GM19099 (cell line): ENCODE results near the gene LHFPL3.

Experiments
- POLR2A ChIP-seq: IDR thresholded peaks from 3 replicates; pipeline ENCODE4 v1.6.1; 2011; ENCODE audit warnings: low read depth; ENCODE audit not compliant: insufficient read length; ENCODE audit errors: extremely low read depth

LHFPL3 gene

DNA sequence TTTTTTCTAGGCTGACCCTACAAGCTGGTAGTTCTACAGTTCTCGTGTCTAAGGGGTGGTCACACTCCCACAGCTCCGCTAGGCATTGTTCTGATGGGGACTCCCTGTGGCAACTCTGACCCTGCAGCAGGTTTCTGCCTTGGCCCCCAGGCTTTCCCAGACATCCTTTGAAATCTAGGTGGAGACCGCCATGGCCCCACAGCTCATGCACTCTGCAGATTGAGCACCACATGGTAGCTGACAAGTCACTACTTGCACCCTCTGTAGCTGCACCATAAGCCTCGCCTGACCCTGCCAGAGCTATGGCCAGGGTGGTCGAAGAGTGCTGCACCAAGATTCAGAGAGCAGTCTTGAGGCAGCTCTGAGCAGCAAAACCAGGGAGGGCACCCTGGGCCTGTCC, 275.6 kb downstream of the LHFPL3 start:
- no peak for TF ChIP-seq POLR2A

DNA sequence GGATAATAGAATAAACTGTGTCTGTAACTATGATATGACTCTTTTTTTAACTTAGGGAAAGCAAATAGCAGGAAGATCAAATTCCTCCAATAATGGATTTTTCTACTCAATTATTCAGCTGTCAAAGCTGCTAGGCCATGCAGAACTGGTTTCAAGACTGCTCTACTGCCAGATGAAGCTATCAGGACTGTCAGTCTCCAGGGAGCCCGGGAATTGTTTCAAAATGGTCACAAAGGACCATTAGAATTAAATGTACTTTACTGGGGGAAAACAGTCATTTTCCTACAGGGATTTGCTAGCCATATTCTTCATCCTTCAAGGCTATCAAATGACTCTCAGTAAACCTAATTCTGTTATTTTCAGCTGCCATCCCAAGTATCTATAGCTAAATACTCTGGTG, 276.3 kb downstream of the LHFPL3 start:
- TF ChIP-seq POLR2A: no peak

GRCh38 chr7:104621321-104621720, 292.9 kb downstream of the LHFPL3 start:
- TF ChIP-seq POLR2A: no peak

DNA sequence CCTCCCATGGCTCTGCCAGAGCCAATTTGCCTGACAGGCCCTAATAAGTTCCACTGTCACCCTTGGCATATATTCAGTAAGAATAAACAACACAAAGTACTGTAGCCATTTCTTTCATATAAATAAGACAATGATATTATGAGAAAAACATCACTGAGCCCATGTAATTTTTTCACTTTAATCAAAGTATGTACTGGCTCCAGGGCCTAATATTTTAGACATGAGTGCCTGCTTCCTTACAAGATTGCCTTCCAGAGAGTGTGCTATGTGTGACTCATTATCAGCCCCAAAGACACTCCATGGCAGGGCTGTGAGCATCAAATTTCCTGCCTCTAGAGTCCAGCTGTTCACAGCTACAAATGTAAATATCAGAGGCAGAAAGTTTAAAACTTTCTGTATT, 297.6 kb downstream of the LHFPL3 start:
- TF ChIP-seq POLR2A: no peak

- TF ChIP-seq POLR2A: no peak
Measured at GRCh38 chr7:104627516-104627915, 299.1 kb downstream of the LHFPL3 start.

DNA sequence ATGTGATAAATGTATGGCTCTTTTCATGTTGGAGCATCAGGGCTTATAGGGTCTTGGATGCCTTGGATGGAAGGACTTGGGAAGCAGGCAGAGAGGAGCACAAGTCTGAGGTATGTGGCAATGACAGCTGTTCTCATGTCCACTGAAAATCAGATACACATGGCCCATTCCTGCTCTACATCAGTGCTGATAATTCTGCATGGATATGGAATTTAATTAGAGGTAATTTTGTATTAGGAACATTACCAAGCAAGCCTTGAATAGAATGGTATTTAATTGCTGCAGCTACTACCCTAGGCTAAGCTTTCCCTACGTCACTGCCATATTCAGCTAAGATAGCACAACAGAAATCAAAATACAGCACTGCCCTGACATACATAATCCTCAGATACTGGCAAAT, 299.6 kb downstream of the LHFPL3 start:
- TF ChIP-seq POLR2A: no peak

DNA sequence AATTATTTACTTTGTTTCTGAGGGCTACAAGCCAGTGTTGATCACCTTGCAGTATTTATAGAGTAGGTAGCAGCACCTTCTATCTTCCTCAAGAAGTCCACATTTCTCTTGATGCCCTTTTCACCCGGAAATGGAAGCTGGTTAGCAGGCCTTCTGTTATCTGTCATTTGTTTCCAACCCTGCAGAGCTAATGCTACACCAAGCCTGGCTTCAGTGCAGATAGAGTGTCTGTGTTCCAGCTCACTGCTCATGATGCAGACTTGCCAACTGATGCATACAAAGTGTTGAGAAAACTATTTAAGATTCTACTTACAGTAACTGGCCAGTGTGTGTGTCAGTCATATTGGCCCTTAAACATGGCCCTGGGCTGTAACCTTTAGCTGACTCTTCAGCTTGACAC, 301.0 kb downstream of the LHFPL3 start:
- no peak for TF ChIP-seq POLR2A

DNA sequence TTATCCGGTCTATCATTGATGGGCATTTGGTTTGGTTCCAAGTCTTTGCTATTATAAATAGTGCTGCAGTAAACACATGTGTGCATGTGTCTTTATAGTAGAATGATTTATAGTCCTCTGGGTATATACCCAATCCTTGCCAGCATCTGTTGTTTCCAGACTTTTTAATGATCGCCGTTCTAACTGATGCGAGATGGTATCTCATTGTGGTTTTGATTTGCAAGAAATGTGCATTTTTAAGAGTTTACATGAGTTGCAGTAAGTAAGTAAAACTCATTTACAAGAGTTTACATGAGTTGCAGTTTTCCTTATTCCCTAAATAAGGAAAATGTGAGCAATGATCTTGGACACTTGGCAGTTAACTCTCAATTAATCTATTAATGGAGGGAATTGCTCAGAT, 312.1 kb downstream of the LHFPL3 start:
- no peak for TF ChIP-seq POLR2A

DNA sequence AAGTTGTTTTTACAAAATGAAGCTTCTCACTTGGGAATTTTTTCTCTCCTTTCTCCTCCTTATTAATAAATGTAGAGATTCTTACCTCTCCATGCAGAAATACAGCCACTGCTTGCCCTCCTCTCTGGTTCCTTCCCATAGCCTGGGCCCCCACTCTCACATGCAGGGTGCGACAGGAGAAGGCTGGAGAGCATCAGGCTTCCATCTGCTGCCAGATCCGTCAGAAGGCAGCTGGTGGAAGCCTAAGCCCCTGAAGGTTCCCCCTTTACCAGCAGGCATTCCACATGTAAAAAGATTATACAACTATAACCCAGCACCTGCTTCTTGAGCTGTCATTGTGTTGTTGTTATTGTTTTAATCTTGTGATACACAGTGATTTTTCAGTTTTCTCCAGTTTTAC, 314.2 kb downstream of the LHFPL3 start:
- no peak for TF ChIP-seq POLR2A

DNA sequence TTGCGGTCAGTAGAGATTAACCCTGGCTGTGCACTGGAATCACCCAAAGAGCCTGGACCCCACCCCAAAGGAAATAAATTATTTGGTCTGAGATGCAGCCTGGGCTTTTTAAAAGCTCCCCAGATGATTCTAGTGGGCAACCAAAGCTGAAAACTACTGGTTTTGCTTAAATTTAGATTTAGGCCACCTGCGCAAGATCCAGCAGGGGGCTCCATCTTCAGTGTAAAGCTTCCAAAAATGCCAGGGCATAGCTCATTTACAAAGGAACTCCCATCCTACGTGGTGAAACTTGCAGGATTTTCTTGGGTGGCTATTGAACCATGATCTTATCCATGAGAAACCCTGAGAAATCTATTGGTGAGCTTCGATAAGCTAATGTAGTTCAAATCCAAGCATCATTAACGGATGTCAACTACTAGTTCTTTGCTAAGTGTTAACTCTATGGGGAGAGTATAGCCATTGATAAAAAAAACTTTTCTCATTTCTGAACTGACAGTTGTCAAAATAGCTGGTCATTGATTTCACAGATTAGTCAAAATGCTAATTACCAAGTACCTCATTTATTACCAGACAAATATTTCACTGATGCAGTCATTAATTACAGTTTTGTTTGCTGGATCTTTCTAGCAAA, 315.3 kb downstream of the LHFPL3 start:
- TF ChIP-seq POLR2A: no peak

- no peak for TF ChIP-seq POLR2A
Measured at GRCh38 chr7:104650991-104651640, 322.7 kb downstream of the LHFPL3 start.

- TF ChIP-seq POLR2A: no peak
Measured at GRCh38 chr7:104652434-104652833, 324.0 kb downstream of the LHFPL3 start.

GRCh38 chr7:104652865-104653264, 324.5 kb downstream of the LHFPL3 start:
- TF ChIP-seq POLR2A: no peak

GRCh38 chr7:104653825-104654401, 325.5 kb downstream of the LHFPL3 start:
- TF ChIP-seq POLR2A: no peak

GRCh38 chr7:104655592-104655991, 327.2 kb downstream of the LHFPL3 start:
- TF ChIP-seq POLR2A: no peak

GRCh38 chr7:104656467-104656866, 328.1 kb downstream of the LHFPL3 start:
- TF ChIP-seq POLR2A: no peak
